Coronary artery (tissue), 2 donors: Measurements from ENCODE around the gene RIMS4.

ENCODE experiments used
- DNase-seq: peaks from one replicate; pipeline ENCODE4 v3.0.0-alpha.2; 2017; ENCODE audit warnings: low spot score
- H3K27ac ChIP-seq, 2 donors: fragments of 200-600 bp; sonication (generic); one replicate each; pipeline ENCODE4 v1.5.1; 2016 to 2019
- H3K4me3 ChIP-seq: fragments of 200-600 bp; sonication (generic); 2 replicates; pipeline ENCODE4 v1.5.1; 2016; ENCODE audit warnings: mild to moderate bottlenecking, moderate library complexity
- TF ChIP-seq, protein P1 (sequence below): fragments of 200-600 bp; sonication (generic); IDR thresholded peaks from one replicate; pipeline ENCODE4 v1.5.1; 2019; ENCODE audit warnings: antibody characterized with exemption

RIMS4 gene

GRCh38 chr20:44704551-44704971 lies 105.8 kb downstream of the RIMS4 start:
- TF ChIP-seq, protein P1, sequence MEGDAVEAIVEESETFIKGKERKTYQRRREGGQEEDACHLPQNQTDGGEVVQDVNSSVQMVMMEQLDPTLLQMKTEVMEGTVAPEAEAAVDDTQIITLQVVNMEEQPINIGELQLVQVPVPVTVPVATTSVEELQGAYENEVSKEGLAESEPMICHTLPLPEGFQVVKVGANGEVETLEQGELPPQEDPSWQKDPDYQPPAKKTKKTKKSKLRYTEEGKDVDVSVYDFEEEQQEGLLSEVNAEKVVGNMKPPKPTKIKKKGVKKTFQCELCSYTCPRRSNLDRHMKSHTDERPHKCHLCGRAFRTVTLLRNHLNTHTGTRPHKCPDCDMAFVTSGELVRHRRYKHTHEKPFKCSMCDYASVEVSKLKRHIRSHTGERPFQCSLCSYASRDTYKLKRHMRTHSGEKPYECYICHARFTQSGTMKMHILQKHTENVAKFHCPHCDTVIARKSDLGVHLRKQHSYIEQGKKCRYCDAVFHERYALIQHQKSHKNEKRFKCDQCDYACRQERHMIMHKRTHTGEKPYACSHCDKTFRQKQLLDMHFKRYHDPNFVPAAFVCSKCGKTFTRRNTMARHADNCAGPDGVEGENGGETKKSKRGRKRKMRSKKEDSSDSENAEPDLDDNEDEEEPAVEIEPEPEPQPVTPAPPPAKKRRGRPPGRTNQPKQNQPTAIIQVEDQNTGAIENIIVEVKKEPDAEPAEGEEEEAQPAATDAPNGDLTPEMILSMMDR: no peak
- peak overlapping the region; percentile 94 to 95 for H3K27ac ChIP-seq
- no peak for DNase-seq

GRCh38 chr20:44703956-44704488 lies 106.3 kb downstream of the RIMS4 start:
- Histone ChIP-seq H3K27ac (peak overlapping the region; percentile 94 to 95), H3K4me3 (no peak overlapping the region)
- TF ChIP-seq, protein P1: no peak
- DNase-seq: no peak

More at GRCh38 chr20:44704551-44704971, 105.8 kb downstream of the RIMS4 start:
- H3K4me3 ChIP-seq: no peak overlapping the region

DNA sequence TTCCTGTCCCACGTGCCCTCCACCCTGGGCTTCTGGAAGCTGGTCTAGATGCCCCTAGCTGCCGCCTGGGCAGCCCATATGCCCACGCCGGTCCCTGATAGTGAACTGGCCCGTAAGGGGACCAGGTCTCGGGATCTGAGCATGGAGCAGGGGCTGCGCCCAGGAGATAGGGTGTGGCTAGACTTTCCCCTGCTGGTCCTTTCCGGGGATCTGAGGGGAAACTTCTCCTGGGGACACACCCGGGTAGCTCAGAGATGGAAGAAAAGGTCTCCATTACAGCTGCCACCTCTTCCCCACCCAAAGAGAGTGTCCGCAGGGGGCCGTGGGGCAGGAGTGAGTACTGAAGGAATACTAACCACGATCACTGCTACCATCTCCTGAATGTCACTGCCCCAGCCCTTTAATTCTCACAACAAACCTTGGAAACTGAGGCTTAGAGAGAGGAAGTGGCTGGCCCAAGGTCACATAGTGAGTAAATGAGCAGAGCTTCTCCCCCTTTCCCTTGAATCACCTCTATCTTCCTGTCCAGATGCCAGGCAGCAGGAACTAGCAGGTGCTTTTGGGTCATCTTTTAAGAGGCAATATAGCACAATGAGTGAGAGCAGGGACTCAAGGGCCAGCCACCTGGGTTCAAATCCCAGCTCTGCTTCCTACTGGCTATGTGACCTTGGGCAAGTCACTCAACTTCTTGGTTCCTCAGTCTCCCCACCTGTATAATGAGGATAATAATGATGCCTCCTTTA lies 107.0 kb downstream of the RIMS4 start:
- DNase-seq: no peak
- Histone ChIP-seq H3K27ac (peak overlapping the region; percentile 94 to 95), H3K4me3 (peak overlapping the region; percentile 45)
- TF ChIP-seq, protein P1: no peak

DNA sequence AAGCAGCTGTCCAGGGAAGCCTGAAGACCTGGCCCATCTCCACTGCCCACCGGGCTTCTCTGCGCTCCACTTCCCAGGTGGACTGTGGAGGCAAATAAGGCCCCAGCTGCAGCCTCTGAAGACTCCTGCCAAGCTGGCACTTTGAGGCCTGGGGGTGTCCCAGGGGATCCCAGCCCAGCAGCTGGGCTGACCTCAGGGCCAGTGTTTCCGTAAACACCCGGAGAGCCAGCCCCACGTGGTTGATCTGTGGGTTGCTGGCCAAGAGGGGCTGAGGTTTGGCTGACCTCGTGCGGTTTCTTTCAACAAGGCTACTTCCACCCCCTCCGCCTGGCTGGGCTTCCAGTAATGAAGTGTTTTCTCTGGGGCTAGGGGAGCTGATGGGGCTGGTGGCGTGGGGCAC lies 107.6 kb downstream of the RIMS4 start:
- TF ChIP-seq, protein P1: no peak
- Histone ChIP-seq H3K27ac (peak overlapping the region; percentile 94 to 95), H3K4me3 (peak overlapping the region; percentile 45)
- DNase-seq: peak; percentile 97

DNA sequence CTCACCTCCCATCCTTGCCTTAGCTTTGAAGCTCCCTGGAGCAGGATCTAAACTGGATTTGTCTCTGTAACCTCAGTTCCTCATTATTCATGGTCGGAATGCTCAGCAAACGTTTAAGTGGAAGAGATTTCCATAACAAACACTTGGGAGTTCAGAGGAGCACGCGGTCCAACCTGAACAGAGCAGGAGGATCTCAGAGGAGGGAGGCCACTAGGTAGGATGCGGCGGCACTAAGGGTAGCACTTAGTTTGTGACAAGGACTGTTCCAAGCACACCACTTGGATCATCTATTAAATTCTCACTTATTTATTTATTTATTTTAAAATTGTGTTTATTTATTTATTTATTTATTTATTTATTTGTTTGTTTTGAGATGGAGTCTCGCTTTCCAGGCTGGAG lies 108.5 kb downstream of the RIMS4 start:
- TF ChIP-seq, protein P1: no peak
- Histone ChIP-seq H3K27ac (peak overlapping the region; percentile 94 to 95), H3K4me3 (no peak overlapping the region)
- DNase-seq: no peak
